HepG2 (cell line): ENCODE measurements around the gene OSBPL10. TPM values are rescaled to one million over a fixed set of nuclear protein-coding genes. Genes with fewer than 3 reads are reported as not detected.

Experiments used
- ARID2 ChIP-seq: sonication (generic); formaldehyde crosslinking; IDR thresholded peaks from 2 replicates; pipeline ENCODE4 v1.8.1; 2022; ENCODE audit warnings: mild to moderate bottlenecking, missing genetic modification reagents, borderline replicate concordance
- ATF6 ChIP-seq: sonication (generic); formaldehyde crosslinking; conservative IDR thresholded peaks from 2 replicates; pipeline ENCODE4 v1.4.0; 2020; ENCODE audit warnings: missing genetic modification reagents
- CCDC6 ChIP-seq: sonication (generic); formaldehyde crosslinking; IDR thresholded peaks from 2 replicates; pipeline ENCODE4 v1.8.1; 2022; ENCODE audit warnings: mild to moderate bottlenecking, missing genetic modification reagents, moderate library complexity
- EHMT2 ChIP-seq: fragments of 200-600 bp; sonication (generic); IDR thresholded peaks from 2 replicates; pipeline ENCODE4 v1.7.0; 2017; ENCODE audit warnings: antibody characterized with exemption, low read depth, low read length, borderline replicate concordance
- KDM5B ChIP-seq: sonication (generic); formaldehyde crosslinking; IDR thresholded peaks from 2 replicates; pipeline ENCODE4 v1.4.0; 2020; ENCODE audit warnings: missing genetic modification reagents, mild to moderate bottlenecking, borderline replicate concordance
- MAX ChIP-seq: IDR thresholded peaks from 2 replicates; pipeline ENCODE4 v1.6.1; 2012; ENCODE audit warnings: inconsistent platforms
- SKI ChIP-seq: fragments of 450-650 bp; IDR thresholded peaks from one replicate; pipeline ENCODE4 v1.6.1; 2018; ENCODE audit warnings: mild to moderate bottlenecking; ENCODE audit not compliant: partially characterized antibody
- SKIL ChIP-seq: sonication (generic); formaldehyde crosslinking; IDR thresholded peaks from 2 replicates; pipeline ENCODE4 v1.8.0; 2022; ENCODE audit warnings: missing genetic modification reagents, mild to moderate bottlenecking, moderate library complexity, borderline replicate concordance
- SUZ12 ChIP-seq: fragments of 150-350 bp; IDR thresholded peaks from 2 replicates; pipeline ENCODE4 v1.6.1; 2014; ENCODE audit warnings: low read depth, low read length
- YEATS2 ChIP-seq: sonication (generic); formaldehyde crosslinking; IDR thresholded peaks from 2 replicates; pipeline ENCODE4 v1.4.0; 2020; ENCODE audit warnings: missing genetic modification reagents, borderline replicate concordance
- ZBTB46 ChIP-seq: sonication (generic); formaldehyde crosslinking; IDR thresholded peaks from 2 replicates; pipeline ENCODE4 v1.4.0; 2020; ENCODE audit warnings: mild to moderate bottlenecking, missing genetic modification reagents, borderline replicate concordance
- ZNF296 ChIP-seq: sonication (generic); formaldehyde crosslinking; conservative IDR thresholded peaks from 2 replicates; pipeline ENCODE4 v1.5.0; 2020; ENCODE audit warnings: mild to moderate bottlenecking, missing genetic modification reagents
- ZNF362 ChIP-seq: sonication (generic); formaldehyde crosslinking; IDR thresholded peaks from 2 replicates; pipeline ENCODE4 v1.4.0; 2020; ENCODE audit warnings: missing genetic modification reagents, mild to moderate bottlenecking, borderline replicate concordance
- ZNF564 ChIP-seq: sonication (generic); formaldehyde crosslinking; IDR thresholded peaks from 2 replicates; pipeline ENCODE4 v1.8.1; 2023; ENCODE audit warnings: mild to moderate bottlenecking, missing genetic modification reagents
- ZNF639 ChIP-seq: conservative IDR thresholded peaks from 2 replicates; pipeline ENCODE4 v1.6.1; 2018; ENCODE audit warnings: missing genetic modification reagents
- polyA plus RNA-seq, 8 experiments: library from polyadenylated mRNA; depleted of rRNA in 3 of 8; stranded (reverse) in 7 of 8; unstranded in 1 of 8; fragments of >200 nt; fragmentation: Illumina TruSeq in 4 of 8; extraction: Trizol in 4 of 8; gene quantifications; 2 replicates each; pipeline versions ENCODE4 v1.2.1 to v1.2.3, GENCODE V29; 2011 to 2016; ENCODE audit warnings: low read depth in 4 of 8, missing spikeins in 1 of 8, mixed read lengths in 1 of 8; ENCODE audit not compliant: insufficient read depth in 1 of 8
- total RNA-seq, 5 experiments: library from RNA; depleted of rRNA; stranded (reverse); fragments of >200 nt; fragmentation: Illumina TruSeq; extraction: Trizol; gene quantifications; 2 replicates each; pipeline ENCODE4 v1.2.3, GENCODE V29; 2016; ENCODE audit warnings: low read depth in 1 of 5

Gene OSBPL10
- total and polyA plus RNA-seq, 2 of the 13 experiments (the other 11 are each of a cell fraction or from before 2014, with no cell fraction given) = 10.3 to 28.6 TPM

- TF ChIP-seq MAX = peak; percentile 80; the same call in 1 of the 2 replicates
- no peak for TF ChIP-seq SUZ12
- 0 out of 2 replicates have a peak, but pooled peaks have one; percentile 49 for TF ChIP-seq ZBTB46 (CRISPR knock-in tag)
- TF ChIP-seq ATF6 = no peak
- TF ChIP-seq ARID2 = 0 out of 2 replicates have a peak, but pooled peaks have one; percentile 31
- TF ChIP-seq ZNF564 (CRISPR knock-in tag) = no peak
- TF ChIP-seq KDM5B (CRISPR knock-in tag) = no peak; the same call in 1 of the 2 replicates
- peak; percentile 69 for TF ChIP-seq ZNF362 (CRISPR knock-in tag)
- TF ChIP-seq SKI = no peak
- TF ChIP-seq CCDC6 (CRISPR knock-in tag) = peak; percentile 57; the same call in 1 of the 2 replicates
- no peak for TF ChIP-seq EHMT2
- no peak for TF ChIP-seq ZNF296
- no peak for TF ChIP-seq YEATS2 (CRISPR knock-in tag)
- no peak; the same call in 1 of the 2 replicates for TF ChIP-seq ZNF639 (CRISPR knock-in tag)
- no peak for TF ChIP-seq SKIL (CRISPR knock-in tag)
Measured at GRCh38 chr3:31980530-31981205, 394 bp downstream of the OSBPL10 start (continued).
